Activated naive CD4-positive, alpha-beta T cell treated with anti-CD3 and anti-CD28 coated beads, Interleukin-2, amount 50 U/mL, for 16 hours (primary cell): ENCODE measurements around the gene APBA3.

ENCODE experiments used
- DNase-seq: peaks from one replicate; pipeline ENCODE4 v3.0.0-alpha.2; 2020

The APBA3 gene

DNA sequence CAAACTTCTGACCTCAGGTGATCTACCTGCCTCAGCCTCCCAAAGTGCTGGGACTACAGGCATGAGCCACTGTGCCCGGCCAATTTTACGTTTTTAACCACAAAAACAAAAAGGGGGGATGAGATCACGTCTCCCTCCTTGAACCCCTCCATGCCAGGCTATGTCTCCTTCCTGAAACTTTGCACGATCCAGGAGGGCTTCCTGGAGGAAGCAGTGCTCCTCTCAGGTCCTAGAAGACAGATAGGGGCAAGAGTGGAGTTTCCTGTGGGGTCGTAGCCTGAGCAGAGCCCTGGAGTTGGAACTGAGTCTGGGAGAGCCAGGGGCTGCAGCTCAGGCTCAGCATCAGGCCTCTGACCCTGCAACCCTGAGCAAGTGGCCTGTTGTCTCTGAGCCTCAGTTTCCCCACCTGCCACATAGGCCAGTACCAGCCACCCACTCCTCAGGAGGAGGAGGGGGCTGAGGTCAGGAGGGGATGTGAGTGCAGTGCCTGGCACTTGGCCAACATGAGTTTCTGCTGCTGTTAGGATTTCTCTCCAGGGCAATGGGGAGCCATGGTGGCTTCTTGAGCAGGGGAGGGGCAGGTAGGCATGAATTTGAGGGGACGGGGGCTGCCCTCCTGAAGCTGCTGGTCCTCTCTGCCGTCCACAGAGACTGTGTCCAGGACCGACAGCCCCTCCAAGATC lies 16.0 kb downstream of the APBA3 start:
- DNase-seq, result no peak

GRCh38 chr19:3743486-3743885 lies 18.0 kb downstream of the APBA3 start:
- DNase-seq, result no peak

DNA sequence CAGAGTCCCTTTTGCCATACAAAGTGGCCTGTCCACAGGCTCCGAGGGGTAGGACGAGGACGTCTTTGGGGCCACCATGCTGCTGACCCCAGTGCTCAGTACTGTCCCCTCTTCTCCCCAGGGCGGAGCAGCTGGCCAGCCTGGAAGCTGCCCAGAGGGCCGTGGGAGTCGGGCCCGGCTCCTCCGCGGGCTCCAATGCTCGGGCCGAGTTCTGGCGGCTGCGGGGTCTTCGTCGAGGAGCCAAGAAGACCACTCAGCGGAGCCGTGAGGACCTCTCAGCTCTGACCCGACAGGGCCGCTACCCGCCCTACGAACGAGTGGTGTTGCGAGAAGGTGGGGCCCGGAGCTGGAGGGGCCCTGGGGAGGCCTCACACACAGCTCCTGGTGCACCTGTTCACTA lies 21.1 kb downstream of the APBA3 start:
- DNase-seq, result no peak

DNA sequence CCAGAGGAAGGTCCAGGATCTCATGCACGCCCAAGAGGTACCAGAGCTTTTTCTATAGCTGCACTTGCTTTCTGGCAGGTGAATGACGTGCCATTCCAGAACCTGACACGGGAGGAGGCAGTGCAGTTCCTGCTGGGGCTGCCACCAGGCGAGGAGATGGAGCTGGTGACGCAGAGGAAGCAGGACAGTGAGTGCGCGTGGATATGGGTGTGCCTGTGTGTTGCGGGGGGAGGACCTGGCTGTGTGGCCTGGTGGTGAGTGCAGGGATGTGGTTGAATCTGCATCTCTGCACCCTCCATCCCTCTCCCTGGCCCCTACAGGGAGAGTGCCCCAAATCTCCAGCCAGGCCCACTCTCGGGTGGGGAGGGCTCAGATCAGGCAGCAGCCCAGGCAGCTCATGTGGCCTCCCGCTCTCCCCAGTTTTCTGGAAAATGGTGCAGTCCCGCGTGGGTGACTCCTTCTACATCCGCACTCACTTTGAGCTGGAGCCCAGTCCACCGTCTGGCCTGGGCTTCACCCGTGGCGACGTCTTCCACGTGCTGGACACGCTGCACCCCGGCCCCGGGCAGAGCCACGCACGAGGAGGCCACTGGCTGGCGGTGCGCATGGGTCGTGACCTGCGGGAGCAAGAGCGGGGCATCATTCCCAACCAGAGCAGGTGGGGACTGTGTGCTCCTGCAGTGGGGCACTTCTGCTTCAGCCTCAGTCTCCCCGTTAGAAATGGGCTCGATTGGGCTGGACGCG lies 22.8 kb downstream of the APBA3 start:
- DNase-seq, result no peak

GRCh38 chr19:3737487-3738205 lies 23.8 kb downstream of the APBA3 start:
- no peak for DNase-seq

DNA sequence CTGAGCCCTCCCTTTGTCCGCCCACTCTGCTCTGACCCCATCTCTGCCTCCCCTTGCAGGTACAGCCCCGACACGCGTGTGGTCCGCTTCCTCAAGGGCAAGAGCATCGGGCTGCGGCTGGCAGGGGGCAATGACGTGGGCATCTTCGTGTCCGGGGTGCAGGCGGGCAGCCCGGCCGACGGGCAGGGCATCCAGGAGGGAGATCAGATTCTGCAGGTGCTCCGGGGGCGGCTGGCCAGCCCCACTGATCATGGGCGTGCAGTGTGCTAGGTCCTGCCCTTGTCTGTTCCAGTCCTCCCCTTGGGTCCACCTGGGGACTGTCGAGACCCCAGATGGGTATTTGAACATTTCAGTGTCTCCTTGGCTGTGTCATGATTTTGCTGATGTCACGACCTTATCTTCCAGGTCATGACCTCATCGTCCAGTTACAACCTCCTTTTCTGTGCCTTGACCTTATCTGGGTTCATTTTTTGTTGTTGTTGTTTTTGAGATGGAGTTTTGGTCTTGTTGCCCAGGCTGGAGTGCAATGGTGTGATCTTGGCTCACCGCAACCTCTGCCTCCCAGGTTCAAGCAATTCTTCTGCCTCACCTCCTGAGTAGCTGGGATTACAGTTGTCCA lies 25.3 kb downstream of the APBA3 start:
- DNase-seq, result no peak

GRCh38 chr19:3734310-3734600 lies 27.2 kb downstream of the APBA3 start:
- DNase-seq, result no peak

GRCh38 chr19:3733549-3734309 lies 27.8 kb downstream of the APBA3 start:
- DNase-seq, result no peak

DNA sequence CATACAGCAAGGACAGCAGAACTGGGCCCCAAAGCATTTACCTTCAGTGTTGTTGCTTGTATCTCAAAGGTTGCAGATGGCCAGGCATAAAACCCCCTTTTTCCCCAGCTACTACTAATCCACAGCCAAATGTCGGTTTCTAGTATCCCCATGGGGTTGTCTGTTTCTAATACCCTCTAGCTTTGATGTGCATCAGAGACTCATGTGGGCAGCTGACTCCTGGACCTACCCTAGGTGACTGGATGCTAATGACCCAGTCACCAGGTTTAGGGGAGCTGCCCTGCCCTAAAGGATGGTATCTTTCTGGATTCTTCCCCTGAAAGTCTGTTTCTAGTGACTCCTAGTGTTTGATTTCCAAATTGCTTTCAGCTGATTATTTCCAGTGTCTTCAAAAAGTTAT lies 29.4 kb downstream of the APBA3 start:
- DNase-seq, result no peak

DNA sequence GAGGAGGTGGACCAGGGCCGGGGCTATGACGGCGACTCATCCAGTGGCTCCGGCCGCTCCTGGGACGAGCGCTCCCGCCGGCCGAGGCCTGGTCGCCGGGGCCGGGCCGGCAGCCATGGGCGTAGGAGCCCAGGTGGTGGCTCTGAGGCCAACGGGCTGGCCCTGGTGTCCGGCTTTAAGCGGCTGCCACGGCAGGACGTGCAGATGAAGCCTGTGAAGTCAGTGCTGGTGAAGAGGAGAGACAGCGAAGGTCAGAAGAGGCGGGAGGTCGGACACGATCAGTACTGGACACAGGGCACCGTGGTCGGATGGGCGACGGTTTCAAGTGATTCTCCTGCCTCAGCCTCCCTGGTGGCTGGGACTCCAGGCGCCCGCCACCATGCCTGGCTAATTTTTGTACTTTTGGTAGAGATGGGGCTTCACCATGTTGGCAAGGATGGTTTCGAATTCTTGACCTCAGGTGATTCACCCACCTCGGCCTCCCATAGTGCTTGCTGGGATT lies 31.0 kb downstream of the APBA3 start:
- DNase-seq, result no peak

GRCh38 chr19:3725640-3726310 lies 35.7 kb downstream of the APBA3 start:
- no peak for DNase-seq

DNA sequence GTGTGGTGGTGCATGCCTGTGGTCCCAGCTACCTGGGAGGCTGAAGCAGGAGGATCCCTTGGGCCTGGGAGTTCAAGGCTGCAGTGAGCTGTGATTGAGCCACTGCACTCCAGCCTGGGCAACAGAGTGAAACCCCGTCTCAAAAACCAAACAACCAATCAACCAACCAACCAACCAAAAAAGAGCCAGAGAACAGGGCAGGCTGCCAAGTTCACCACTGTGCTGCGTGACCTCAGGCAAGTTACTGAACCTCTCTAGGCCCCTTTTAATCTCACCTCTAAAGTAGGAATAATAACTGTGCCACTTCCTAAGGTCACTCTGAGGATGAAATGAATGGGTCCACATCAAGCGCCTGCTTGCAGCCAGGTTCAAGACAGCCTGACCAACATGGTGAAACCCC lies 36.4 kb downstream of the APBA3 start:
- no peak for DNase-seq

GRCh38 chr19:3723883-3724282 lies 37.6 kb downstream of the APBA3 start:
- DNase-seq, result no peak

GRCh38 chr19:3723110-3723488 lies 38.4 kb downstream of the APBA3 start:
- no peak for DNase-seq

GRCh38 chr19:3722443-3723109 lies 38.9 kb downstream of the APBA3 start:
- DNase-seq, result no peak

DNA sequence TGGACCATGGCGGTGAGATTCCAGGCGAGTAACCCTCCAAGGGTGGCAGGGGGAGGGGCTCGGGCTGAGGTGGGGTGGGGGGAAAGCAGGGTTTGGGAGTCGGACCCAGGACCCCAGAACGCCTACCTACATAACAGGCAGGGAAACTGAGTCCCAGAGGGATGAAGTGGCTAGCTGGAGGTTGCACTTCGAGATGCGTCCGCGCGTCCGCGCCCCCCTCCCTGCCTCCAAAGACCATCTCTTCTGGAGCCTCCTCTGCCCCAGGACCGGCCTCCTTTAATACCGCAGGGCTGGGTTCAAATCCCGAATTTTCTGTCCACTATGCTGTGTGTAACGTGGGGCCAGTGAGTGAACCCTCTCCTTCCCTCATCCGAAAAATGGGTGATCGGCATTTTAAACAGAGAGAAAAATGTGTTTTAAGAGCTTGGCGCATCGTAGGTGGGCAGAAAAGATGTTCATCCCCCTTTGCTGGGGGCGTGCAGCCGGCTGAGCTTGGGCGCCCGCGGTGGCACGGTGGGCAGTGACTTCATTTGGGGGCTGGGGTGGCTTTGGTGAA lies 39.5 kb downstream of the APBA3 start:
- DNase-seq, result no peak

DNA sequence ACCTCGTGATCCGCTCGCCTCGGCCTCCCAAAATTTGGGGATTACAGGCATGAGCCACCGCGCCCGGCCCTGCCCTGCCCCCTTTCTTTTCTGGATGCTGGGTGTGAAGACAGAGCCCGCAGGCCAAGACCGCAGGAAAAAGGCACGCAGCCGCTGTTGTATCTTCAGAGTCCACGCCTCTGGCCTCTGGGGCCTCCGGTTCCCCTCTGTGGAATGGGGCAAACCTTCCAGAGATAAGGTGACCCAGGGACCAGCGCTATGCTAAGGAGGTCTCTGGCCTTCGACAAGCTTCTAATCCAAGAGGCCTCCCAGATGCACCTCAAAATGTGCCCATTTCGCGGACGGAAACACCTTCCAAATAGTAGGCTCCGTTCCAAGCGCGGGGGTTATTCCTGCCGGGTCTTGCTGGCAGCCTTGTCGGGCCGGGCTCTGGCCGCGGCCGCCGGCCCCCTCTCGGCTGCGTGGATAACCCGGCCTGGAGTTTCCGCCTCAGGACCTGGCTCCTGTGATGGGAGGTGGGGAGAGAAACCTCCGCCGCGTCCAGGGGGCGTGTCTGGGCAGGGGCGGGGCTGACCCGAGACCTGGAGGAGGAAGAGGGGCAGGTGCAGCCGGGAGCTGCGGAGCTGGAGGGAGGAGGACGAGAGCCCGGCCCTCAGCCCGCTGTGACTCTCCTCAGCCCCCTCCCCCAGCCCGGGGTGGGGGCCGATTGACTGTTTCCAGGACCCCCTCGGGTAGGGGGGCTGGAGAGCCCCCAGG lies 40.2 kb downstream of the APBA3 start:
- DNase-seq, result peak; percentile 92

DNA sequence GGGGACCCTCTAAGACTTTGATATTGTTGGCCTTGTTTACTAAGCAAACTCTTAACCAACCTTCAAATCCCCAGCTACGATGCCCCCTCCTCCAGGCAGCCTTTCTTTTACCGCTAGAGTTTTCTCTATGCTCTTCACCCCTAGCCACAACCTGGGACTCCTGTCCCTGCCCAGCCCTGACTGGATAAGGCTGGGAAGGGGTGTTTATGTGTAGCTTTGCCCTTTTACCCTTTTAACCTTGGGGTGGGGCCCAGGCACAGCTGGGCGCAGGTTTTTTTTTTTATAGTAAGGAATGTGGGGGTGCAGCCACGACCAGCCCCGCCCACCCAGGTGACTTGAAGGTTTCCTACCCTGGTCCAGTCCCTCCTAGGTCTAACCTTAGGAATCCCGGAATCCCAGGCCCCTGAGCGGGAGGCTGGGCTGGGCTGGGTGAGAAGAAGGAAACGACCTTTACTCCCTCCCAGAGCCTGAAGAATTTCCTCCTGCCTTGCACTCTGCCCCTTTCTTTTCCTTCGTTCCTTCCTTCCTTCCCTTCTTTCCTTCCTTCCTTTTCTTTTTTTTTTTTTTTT lies 41.1 kb downstream of the APBA3 start:
- no peak for DNase-seq

- DNase-seq, result no peak
These were observed 41.6 kb downstream of the APBA3 start for GRCh38 chr19:3719868-3720267.

- no peak for DNase-seq
These were observed 45.3 kb downstream of the APBA3 start for GRCh38 chr19:3716147-3716668.
